Measurements from ENCODE around the gene LMBRD1.

DNA sequence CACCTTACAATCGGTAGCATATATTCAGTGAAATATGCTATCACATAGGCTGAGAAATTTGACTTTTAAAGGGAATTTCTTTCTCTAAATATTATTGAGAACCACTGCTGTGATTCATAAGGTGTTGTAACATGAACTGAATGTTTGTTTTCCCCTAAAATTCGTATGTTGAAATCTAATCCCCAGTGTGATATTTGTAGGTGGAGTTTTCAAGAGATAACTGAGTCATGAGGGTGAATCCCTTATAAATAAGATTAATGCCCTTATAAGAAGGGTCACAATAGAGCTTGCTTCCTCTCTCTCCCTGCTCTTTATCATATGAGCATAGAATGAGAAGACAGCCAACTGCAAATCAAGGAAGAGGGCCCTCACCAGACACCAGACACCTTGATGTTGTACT lies 64.8 kb downstream of the LMBRD1 start:
- TF ChIP-seq, protein P1, sequence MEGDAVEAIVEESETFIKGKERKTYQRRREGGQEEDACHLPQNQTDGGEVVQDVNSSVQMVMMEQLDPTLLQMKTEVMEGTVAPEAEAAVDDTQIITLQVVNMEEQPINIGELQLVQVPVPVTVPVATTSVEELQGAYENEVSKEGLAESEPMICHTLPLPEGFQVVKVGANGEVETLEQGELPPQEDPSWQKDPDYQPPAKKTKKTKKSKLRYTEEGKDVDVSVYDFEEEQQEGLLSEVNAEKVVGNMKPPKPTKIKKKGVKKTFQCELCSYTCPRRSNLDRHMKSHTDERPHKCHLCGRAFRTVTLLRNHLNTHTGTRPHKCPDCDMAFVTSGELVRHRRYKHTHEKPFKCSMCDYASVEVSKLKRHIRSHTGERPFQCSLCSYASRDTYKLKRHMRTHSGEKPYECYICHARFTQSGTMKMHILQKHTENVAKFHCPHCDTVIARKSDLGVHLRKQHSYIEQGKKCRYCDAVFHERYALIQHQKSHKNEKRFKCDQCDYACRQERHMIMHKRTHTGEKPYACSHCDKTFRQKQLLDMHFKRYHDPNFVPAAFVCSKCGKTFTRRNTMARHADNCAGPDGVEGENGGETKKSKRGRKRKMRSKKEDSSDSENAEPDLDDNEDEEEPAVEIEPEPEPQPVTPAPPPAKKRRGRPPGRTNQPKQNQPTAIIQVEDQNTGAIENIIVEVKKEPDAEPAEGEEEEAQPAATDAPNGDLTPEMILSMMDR (IDR thresholded peaks at IDR 0.05; ENCODE audit: low read depth, low read length, poor library complexity, severe bottlenecking): no peak
- no peak for TF ChIP-seq EZH2phosphoT487 (IDR thresholded peaks at IDR 0.05; ENCODE audit: borderline replicate concordance, low read length)

Data from DOHH2 (cell line).